T-helper 1 cell treated with Interleukin-12 subunit alpha and Interleukin-12 subunit beta and Interleukin-4 antibody, amounts not matched to agents 30 ng/mL and 1 ng/mL, for 36 hours (primary cell): ENCODE data around the gene CHRND. TPM values are rescaled to one million over a fixed set of nuclear protein-coding genes. Genes with fewer than 3 reads are reported as not detected.
"Not testable (repeated sequence)": the region's sequence is repeated elsewhere in the genome, so short reads cannot be mapped to it uniquely, and the experiment has no call there.

Source experiments
- intact Hi-C: fragments of 100-400 bp; cut with micrococcal nuclease; formaldehyde crosslinking; loops from one replicate; pipeline ENCODE4 v1.15.1; 2024
- total RNA-seq: library from RNA; stranded (reverse); gene quantifications from 2 replicates; pipeline ENCODE4 v1.2.3, GENCODE V29; 2022

CHRND gene
- total RNA-seq, 1 donor from 2014 or later = not detected

DNA sequence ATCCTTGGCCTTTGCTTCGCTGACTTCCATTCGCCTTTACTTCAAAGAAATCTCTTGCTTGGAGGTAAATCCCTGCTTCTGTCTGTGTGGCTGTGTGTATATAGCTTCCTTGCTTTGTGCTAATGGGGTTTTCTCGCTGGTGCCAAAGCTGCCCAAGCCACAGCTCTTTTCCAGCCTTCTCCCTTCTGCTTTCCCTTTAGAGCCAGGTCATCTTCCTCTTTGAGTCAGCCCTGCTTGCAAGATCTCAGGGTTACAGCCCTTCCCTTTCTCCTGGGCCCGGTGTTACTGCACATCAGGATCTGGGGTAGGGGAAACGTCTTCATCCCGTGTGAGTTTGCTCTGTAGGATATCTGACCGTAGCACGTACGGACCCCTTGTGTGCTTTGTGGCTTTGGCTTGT lies 43.6 kb downstream of the CHRND start:
- intact Hi-C loops = no loop called here

DNA sequence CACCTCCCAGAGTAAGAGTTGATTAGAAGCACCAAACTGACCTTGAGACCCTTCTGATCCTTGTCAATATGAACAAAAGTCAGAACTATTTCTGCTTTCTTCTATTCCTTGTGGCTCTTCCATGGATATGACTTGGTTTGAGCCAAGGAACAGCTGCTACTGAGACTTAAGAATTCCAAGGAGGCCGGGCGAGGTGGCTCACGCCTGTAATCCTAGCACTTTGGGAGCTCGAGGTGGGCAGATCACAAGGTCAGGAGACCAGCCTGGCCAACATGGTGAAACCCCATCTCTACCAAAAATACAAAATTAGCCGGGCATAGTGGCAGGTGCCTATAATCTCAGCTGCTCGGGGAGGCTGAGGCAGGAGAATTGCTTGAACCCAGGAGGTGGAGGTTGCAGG lies 44.5 kb downstream of the CHRND start:
- intact Hi-C loops = not testable (repeated sequence)

DNA sequence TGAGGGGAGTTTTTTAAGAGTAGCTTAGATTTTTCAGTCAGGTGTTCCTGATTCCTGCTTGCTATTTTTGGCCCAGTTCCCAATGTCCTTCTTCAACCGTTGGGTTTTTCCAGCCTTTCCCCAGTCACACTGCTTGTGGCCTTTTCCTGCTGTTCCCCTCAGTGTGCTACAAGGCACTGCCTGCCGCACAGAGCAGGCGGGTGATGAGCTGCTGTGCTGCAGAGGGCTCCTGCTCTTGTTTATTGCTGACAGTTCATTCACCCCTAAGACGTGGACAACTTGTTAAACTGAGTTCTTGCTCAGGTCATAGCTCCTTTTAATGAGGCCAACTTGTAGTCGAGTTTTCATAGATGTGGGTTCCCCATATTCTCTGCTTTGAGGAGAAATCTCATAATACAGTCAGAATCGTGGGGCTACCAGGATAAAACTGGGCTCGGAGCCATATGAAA lies 45.1 kb downstream of the CHRND start:
- intact Hi-C loops = no loop called here

DNA sequence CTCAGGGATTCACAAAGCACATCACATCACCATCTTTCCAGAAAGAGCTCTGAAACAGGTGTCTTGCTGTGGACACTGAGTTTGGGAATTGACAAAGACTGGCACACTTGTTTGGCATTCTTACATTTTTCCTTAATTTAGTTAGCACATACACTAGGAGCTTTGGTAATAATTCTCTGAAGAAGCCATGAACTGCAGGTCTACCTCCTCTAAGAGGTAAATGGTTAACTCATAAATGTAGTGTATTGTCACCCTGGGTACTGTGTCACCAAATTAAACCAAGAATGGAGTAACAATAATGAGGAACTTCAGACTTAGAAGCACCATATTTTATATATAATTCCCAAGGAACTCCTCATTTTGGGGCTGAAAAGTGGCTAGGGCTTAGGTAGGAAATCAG lies 47.1 kb downstream of the CHRND start:
- intact Hi-C loops = no loop called here

DNA sequence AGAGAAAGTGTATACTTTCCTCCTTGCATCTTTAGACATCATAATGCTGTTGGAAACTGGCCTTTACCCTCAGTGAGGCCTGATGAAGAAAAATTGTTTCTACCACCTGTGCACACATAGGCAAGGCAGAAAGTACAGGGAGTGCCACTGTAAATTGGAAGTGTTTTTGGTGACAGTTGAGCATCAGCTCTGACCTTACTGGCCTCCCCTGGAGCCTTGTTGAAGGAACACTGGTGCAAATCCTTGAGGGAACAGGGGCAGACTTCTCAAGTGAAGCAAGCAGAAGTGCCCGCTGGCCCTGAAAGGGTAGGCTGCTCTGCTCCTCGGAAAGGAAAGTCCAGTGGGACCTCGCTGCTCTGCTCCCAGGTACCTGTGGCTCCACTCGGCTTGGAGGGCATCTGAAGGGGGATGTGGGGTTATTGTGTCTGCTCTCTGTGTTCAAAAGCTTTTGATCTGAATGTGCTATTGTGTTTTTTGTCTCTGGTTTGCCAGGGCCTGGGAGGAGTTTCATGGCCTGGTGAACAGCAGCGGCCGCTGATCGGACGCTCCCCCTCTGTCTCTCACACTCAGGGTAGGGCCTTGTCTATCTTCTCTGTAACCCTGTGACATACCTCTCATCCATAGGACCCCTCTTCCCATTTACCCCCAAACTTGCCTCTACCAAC lies 47.9 kb downstream of the CHRND start:
- intact Hi-C loops = no loop called here

DNA sequence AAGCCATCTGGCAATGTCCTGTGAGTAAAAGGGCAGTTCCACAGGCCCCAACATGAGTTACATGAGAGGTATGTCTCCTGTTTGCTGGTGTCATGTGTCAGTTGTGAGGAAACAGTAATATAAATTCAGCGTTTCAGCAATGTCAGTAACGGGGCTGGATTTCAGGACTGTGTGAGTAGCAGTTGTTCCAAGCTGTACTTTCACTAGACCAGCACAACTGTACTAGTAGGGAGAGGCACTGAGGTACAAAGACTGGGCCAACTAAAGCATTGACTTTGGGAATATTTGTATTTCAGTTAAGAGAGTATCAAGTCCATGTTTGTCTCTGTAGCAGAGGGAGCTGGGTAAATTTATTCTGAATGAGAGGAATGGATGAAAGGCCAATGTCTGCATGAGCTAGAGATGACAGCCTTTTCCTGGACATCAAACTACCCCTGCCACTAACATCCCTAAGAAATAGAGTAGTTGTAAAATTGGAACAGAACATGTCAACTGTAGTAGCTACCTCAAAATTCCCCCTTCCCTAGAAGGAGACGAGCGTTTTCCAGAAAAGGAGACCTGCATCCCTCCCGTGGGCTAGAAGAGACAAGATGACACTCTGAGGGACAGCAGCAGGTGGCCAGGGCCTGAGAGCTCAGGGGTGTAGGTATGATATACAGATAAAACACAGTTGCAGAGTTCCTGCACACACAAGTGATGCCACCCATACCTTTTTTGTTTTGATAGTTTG lies 48.9 kb downstream of the CHRND start:
- intact Hi-C loops = no loop called here

DNA sequence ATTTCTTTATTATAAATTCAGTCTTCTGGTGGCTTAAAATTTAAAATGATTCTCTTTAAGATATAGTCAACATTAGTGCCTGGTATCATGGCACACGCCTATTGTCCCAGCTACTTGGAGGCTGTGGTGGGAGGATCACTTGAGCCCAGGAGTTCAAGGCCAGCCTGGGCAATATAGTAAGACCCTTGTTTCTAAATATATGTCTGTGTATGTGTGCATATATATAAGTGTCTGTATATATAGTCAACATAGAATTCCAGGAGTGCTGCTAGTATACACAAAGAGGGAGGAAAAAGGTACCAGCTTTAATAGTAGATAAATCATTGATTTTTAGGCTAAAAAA lies 49.4 kb downstream of the CHRND start:
- intact Hi-C loops = no loop called here

DNA sequence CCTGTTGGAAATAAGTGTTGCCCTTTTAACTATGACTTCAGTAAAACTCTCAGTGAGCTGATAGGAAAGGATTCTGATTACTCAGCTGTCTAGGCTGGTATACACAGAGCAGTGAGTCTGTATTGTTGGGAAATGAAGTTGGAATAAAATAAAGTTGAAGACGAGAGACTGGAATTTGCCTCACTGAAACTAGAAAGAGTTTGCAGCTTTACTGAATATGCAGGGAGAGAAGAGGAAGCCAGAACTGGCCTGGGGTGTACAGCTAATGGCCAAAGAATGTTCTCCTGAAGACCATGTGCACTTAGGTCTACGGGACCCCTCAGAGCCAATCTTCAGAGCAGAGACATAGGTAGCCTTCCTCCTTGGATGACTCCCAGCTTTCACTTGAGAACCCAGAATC lies 51.0 kb downstream of the CHRND start:
- intact Hi-C loops = no loop called here

DNA sequence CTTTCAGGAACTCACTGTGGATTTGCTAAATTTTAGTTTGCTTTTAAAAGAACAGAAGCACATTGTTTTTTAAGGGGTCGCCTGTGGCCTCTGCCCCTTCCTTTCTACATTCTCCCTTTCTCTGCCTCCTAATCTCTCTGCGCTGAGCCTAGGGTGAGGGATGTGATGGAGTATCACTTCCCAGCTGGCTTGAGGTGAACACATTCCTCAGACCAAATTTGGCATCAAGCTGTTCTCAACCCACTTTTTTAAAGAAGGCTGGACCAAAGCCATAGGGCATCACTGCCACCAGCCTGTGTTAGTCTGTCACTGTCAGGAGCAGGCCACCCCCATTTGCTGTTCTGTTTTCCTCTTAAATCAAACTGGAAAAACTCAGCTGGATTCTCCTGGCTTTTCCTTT lies 51.9 kb downstream of the CHRND start:
- intact Hi-C loops = no loop called here

DNA sequence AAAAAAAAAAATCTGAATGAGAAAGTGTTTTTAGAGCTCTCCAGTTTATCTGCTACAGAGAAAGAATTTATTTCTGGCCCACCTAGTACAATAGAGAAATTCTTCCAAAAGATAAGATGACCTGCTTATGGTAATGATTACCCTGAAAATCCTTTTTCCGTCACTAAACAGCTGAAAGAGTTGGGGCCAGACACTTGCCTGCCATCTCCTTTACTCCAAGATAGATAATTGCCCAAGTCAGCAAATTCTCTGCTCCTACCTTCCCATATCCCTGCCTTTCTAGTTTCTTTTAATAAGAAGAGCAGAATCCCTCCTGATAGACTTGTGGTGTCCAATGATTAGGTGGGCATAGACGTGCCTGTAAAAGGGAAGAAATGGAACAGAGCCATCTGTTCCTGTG lies 52.7 kb downstream of the CHRND start:
- intact Hi-C loops = no loop called here

DNA sequence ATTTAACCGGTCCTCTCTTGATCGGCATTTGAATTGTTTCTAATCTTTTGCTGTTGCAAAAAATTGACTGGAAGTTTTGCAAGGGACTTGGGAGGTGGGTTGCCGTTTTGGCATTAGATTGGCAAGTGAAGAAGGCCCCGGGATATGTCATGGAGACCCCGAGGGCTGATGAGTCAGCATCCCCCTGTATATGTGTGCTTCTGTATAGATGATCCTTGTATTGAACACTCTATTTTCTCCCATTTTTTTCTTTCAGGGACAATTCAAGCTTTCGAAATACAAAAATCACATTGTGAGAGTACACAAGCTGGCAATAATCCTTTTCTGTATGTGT lies 54.7 kb downstream of the CHRND start:
- intact Hi-C loops = no loop called here

DNA sequence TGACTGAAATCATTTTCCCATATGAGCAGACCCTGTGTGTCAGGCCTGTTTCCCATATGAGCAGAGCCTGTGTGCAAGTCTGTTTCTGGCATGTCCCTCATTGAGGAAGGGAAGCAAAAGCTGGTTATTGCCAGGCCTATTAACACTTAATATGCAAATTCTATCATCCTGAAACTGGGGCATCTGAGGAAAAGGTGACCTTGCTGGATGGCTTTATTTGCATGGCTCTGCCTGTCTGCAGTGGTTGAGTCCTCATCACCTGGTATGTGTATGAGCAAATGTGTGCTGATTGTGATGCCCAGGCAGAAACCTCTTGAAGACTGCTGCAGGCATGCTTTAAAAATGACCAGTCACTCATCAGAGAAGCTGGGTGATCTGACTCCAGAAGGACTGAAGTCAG lies 55.8 kb downstream of the CHRND start:
- intact Hi-C loops = no loop called here

DNA sequence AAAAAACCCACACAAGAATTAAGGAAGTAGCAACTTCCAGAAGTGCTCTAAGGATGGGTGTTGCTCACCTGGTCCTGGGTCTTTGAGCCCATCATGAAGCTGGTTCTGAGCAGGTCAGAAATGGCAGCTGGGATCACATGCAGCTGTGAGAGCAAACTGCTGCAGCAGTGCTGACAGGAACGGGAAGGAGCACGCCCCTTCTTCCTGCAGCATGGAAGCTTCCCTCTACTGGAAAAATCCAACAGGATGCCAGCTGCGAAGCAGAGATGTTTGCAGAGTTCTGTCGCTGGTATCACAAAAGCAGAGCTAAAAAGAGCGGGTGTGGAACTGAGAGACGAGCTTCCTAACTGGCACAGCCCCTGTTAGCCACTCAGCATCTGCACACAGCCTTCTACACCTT lies 58.3 kb downstream of the CHRND start:
- intact Hi-C loops = no loop called here

Other genes with a start within 250 kb of the CHRND start
- gene ALPP, start 147.4 kb upstream of the CHRND start, total RNA-seq = not detected in 2 replicates
- not detected in 2 replicates for gene ALPG, start 119.3 kb upstream of the CHRND start, total RNA-seq
- gene ALPI, start 70.0 kb upstream of the CHRND start, total RNA-seq = not detected in 2 replicates
- not detected in 2 replicates for gene ECEL1, start 38.3 kb upstream of the CHRND start, total RNA-seq
- not detected in 2 replicates for gene PRSS56, start 5.8 kb upstream of the CHRND start, total RNA-seq
- gene CHRNG, start 13.5 kb downstream of the CHRND start, total RNA-seq = not detected in 2 replicates
- 7.1 and 8.2 TPM in 2 replicates for gene TIGD1, start 24.4 kb downstream of the CHRND start, total RNA-seq
- gene EIF4E2, start 24.5 kb downstream of the CHRND start, total RNA-seq = 87.5 and 88.7 TPM in 2 replicates
- gene EFHD1, start 107.4 kb downstream of the CHRND start, total RNA-seq = 0.86 and 1.3 TPM in 2 replicates
- 75.2 and 75.7 TPM in 2 replicates for gene GIGYF2, start 171.2 kb downstream of the CHRND start, total RNA-seq